ENCODE data around the gene FANCD2OS.
"Not testable (repeated sequence)": the region's sequence is repeated elsewhere in the genome, so short reads cannot be mapped to it uniquely, and the experiment has no call there.

The FANCD2OS gene

DNA sequence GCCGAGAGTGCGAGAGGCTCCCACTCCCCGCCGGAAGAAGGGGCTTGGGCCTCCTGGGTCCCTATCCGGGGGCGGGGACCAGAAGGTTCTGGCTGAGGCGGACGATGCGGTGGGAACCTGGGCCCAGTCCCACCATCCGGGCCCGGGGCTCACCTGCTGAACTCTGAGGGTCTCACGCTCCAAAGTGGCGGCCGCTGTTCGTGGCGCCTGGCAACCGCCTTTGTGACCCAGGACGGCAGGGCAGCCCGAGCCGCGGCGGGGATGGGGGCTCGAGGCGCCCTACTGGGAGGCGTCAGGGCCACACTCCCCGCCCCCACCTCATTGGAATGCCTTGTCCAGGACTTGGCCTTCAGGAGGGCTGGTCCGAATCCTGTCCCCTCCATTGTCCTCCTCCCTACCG, at the start of gene FANCD2OS:
Gene FANCD2OS, minus strand, starts transcription at position 165 of the 400 bp plus-strand sequence. CDS start 3,481 bp downstream, outside the sequence.
- no peak for DNase-seq

DNA sequence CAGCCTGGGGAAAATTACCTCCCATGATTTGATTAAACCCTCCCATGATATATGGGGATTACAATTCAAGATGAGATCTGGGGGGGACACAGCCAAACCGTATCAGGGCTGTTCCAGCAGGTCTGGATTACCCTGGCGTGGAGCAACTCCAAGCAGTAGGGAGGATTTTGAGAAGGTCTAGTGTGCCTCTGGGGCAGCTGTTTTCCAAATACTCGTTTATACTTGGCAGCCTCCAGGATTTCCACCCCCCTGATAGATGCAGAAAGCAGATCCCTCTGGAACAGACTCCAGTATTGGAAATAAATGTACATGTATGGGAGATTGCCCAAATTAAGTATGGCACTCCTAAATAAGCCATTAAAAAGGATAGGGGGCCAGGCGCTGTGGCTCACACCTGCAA, 49.0 kb upstream of the FANCD2OS start:
- no peak for DNase-seq

GRCh38 chr3:10155658-10156057, 47.6 kb upstream of the FANCD2OS start:
- DNase-seq, result no peak

DNA sequence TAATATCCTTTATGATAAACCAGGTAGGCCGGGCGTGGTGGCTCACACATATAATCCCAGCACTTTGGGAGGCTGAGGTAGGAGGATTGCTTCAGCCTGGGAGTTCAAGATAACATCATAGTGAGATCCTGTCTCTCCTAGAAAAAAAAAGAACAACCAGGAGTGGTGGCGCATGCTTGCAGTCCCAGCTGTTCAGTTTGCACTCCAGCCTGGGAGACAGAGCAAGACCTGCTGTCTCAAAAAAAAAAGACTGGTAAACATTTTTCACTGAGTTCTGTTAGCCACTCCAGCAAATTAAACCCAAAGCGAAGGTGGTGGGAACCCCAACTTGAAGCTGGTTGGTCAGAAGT, 47.0 kb upstream of the FANCD2OS start:
- DNase-seq, result no peak

DNA sequence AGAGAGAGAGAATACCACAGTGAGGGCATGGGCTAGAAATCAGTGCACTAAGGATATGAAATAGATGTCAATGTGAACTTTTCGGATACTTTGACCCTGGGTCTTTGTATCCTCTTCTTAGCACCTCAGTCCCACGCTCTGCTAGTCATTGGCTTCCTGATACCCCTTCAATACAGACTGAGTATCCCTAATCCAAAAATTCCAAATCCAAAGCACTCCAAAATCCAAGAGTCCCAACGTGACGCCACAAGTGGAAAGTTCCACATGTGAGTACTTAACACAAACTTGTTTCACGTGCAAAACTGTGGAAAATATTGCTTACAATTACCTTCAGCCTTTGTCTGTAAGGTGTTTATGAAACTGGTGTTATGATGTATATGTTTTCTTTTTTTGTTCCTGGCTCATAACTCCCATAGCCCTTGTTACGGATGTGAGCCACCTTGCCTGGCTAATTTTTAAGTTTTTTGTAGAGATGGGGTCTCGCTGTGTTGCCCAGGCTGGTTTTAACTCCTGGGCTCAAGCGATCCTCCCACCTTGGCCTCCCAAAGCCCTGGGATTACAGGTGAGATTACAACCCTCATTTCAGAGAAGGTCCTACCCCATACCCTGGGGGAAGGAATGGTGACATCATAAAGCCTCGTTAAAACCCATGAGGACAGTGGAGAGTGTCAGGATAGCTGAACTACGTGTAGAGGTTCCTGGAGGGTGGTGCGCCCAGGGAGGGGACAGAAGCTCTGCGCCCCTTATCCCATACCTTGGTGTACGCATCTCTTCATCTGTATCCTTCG, 46.5 kb upstream of the FANCD2OS start:
- no peak for DNase-seq

- DNase-seq, result no peak
Measured at GRCh38 chr3:10150987-10151386, 42.9 kb upstream of the FANCD2OS start.

GRCh38 chr3:10149226-10149625, 41.2 kb upstream of the FANCD2OS start:
- no peak for DNase-seq

DNA sequence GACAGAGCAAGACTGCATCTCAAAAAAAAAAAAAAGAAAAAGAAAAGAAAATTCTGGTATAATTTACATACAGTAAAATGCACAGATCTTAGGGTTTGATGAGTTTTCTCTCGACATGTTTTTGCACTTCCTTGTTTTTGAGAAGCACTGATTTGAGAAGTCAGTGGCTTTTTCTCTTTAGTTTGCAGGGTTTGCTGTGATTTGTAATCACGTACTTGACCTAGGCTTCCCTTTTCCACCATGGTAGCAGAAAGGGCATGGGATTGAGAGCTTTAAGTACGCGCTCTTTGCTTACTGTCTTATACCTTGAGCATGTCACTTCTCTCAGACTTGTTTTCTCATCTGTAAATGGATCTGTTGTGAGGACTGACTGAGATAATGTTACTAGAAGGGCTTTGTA, 37.6 kb upstream of the FANCD2OS start:
- DNase-seq, result no peak

GRCh38 chr3:10142707-10143560, 34.9 kb upstream of the FANCD2OS start:
- no peak for DNase-seq

GRCh38 chr3:10140996-10141546, 33.0 kb upstream of the FANCD2OS start:
- no peak for DNase-seq

- no peak for DNase-seq
Measured at GRCh38 chr3:10137178-10137577, 29.1 kb upstream of the FANCD2OS start.

- no peak for DNase-seq
Measured at GRCh38 chr3:10136426-10137005, 28.5 kb upstream of the FANCD2OS start.

GRCh38 chr3:10135872-10136271, 27.8 kb upstream of the FANCD2OS start:
- DNase-seq, result not testable (repeated sequence)

- no peak for DNase-seq
Measured at GRCh38 chr3:10122724-10123123, 14.7 kb upstream of the FANCD2OS start.

GRCh38 chr3:10121064-10121463, 13.0 kb upstream of the FANCD2OS start:
- no peak for DNase-seq

- DNase-seq, result no peak
Measured at GRCh38 chr3:10119376-10119775, 11.3 kb upstream of the FANCD2OS start.

- DNase-seq, result no peak
Measured at GRCh38 chr3:10116928-10117327, 8.9 kb upstream of the FANCD2OS start.

DNA sequence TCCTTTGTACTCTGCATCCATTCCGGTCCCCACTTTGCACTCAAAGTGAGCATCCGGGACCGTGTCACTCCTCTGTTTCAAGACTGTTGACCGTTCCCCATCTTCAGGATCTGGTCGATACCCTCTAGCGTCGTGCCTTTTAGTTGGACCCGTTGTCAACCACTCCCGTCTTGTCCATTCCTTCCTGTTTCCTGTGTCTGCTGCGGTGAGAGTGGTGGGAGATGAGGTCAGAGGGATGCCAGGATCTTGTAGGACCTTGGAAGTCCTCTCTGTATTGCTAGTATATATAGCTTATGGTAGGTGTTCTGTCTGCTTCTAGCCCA, 8.0 kb upstream of the FANCD2OS start:
- DNase-seq, result no peak

DNA sequence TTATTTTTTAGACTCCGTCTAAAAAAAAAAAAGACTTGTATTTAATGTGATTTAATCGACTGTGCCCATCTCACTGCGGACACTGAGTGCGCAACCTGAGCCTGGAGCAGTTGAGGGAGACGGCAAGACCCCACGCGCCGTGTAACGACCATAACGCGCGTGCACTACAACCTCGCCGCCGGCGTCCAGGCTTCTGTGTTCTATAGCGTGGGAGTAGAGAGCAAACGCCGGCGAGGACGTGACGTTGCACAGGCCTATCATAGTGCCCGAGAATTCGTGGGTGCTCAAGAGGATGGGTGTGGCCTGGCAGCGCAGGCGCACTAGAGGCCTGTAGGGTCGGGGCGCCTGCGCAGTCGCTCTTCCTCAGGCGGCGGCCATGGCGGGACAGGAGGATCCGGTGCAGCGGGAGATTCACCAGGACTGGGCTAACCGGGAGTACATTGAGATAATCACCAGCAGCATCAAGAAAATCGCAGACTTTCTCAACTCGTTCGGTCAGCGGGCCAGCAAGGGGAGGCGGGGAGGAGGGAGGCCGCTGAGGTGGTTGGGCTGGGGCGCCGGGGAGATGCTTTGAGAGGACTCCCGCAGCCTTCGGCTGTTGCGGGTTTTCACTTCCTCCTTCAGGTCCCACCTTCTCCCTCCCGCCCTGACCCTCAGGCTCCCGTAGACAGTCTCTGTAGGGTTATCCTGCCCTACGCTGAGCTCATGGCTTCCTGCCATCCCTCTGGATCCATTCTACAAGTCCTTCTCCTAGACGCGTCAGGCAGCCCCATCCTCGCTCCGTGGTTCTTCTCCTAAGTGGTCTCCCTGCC, 7.5 kb upstream of the FANCD2OS start, which contains the start of gene BRK1:
Gene BRK1, plus strand, starts transcription at position 350 of the 812 bp plus-strand sequence. Its CDS starts 27 bp downstream, at position 377.
- DNase-seq, result peak; percentile 81 to 95

GRCh38 chr3:10106919-10107318, 1.1 kb downstream of the FANCD2OS start:
- no peak for DNase-seq

- DNase-seq, result no peak
Measured at GRCh38 chr3:10099041-10099440, 9.0 kb downstream of the FANCD2OS start.

GRCh38 chr3:10093678-10094077, 14.4 kb downstream of the FANCD2OS start:
- no peak for DNase-seq

GRCh38 chr3:10091387-10091786, 16.7 kb downstream of the FANCD2OS start:
- not testable (repeated sequence) for DNase-seq
